ENCODE data around the gene PPM1H.

- TF ChIP-seq EZH2phosphoT487 (IDR thresholded peaks at IDR 0.05; ENCODE audit: low read depth) (no peak), CTCF (IDR thresholded peaks at IDR 0.05; ENCODE audit: low read depth, low read length) (no peak)
These were observed 13.2 kb upstream of the PPM1H start for GRCh38 chr12:62948123-62948522.

Data from OCI-LY3 (cell line).